GM21529 (cell line): ENCODE data around the gene FAM72D.
"Not testable (repeated sequence)": the region's sequence is repeated elsewhere in the genome, so short reads cannot be mapped to it uniquely, and the experiment has no call there.

Experiments
- ATAC-seq: cut with Tn5 transposase; IDR thresholded peaks from one replicate; pipeline ENCODE4 v1.9.1; 2021; ENCODE audit not compliant: unreplicated experiment

FAM72D gene

GRCh38 chr1:145082483-145083255 lies 13.1 kb upstream of the FAM72D start:
- ATAC-seq: not testable (repeated sequence)

- not testable (repeated sequence) for ATAC-seq
These were observed 2.1 kb upstream of the FAM72D start for GRCh38 chr1:145093517-145094149.

- peak; percentile 10 for ATAC-seq
These were observed 1.0 kb upstream of the FAM72D start for GRCh38 chr1:145094655-145095211.

GRCh38 chr1:145101725-145102124 lies 6.0 kb downstream of the FAM72D start:
- not testable (repeated sequence) for ATAC-seq

- ATAC-seq: not testable (repeated sequence)
These were observed 7.5 kb downstream of the FAM72D start for GRCh38 chr1:145103294-145103693.

GRCh38 chr1:145111674-145112073 lies 15.9 kb downstream of the FAM72D start:
- not testable (repeated sequence) for ATAC-seq

- ATAC-seq: not testable (repeated sequence)
These were observed 16.9 kb downstream of the FAM72D start for GRCh38 chr1:145112703-145113102.

GRCh38 chr1:145114560-145115057 lies 18.8 kb downstream of the FAM72D start:
- not testable (repeated sequence) for ATAC-seq

- ATAC-seq: not testable (repeated sequence)
These were observed 20.1 kb downstream of the FAM72D start for GRCh38 chr1:145115587-145116493.

GRCh38 chr1:145119842-145120241 lies 24.1 kb downstream of the FAM72D start:
- ATAC-seq: not testable (repeated sequence)

- ATAC-seq: not testable (repeated sequence)
These were observed 26.7 kb downstream of the FAM72D start for GRCh38 chr1:145122344-145123061.

- ATAC-seq: not testable (repeated sequence)
These were observed 27.3 kb downstream of the FAM72D start for GRCh38 chr1:145123062-145123395.

- ATAC-seq: not testable (repeated sequence)
These were observed 28.3 kb downstream of the FAM72D start for GRCh38 chr1:145123992-145124641.

- ATAC-seq: not testable (repeated sequence)
These were observed 29.3 kb downstream of the FAM72D start for GRCh38 chr1:145125112-145125511.

GRCh38 chr1:145127144-145127543 lies 31.4 kb downstream of the FAM72D start:
- not testable (repeated sequence) for ATAC-seq

- ATAC-seq: not testable (repeated sequence)
These were observed 33.1 kb downstream of the FAM72D start for GRCh38 chr1:145128697-145129469.

- ATAC-seq: not testable (repeated sequence)
These were observed 38.7 kb downstream of the FAM72D start for GRCh38 chr1:145134476-145134875.

- not testable (repeated sequence) for ATAC-seq
These were observed 44.8 kb downstream of the FAM72D start for GRCh38 chr1:145140549-145140948.
